VCaP (cell line): ENCODE results near the gene CTSO.
"Not testable (repeated sequence)": the region's sequence is repeated elsewhere in the genome, so short reads cannot be mapped to it uniquely, and the experiment has no call there.

Experiments
- H3K27ac ChIP-seq: fragments of 450-650 bp; 2 replicates; pipeline ENCODE4 v1.5.1; 2017
- TF ChIP-seq, protein P1 (sequence below): fragments of 450-650 bp; conservative IDR thresholded peaks from 2 replicates; pipeline ENCODE4 v1.5.1; 2017; ENCODE audit warnings: mild to moderate bottlenecking, moderate library complexity

Gene CTSO

DNA sequence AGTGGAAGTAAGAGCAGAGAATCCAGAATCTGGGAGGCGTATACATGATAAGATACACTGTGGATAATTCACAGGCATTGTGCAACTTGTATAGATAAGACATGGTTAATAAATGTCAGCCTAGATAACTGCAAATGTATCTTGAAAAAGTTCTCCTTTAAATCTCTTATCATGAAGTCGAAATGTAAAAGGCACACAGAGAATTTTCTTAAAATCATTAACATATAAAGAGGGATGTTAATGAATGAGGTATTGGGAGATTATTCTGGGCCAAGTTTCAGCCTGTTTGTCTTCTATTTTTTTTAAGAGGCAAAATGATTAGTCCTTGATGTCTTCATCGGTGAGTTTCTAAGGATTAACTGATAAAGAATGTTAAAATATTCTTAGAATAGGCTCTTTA, 49.3 kb downstream of the CTSO start:
- TF ChIP-seq, protein P1, sequence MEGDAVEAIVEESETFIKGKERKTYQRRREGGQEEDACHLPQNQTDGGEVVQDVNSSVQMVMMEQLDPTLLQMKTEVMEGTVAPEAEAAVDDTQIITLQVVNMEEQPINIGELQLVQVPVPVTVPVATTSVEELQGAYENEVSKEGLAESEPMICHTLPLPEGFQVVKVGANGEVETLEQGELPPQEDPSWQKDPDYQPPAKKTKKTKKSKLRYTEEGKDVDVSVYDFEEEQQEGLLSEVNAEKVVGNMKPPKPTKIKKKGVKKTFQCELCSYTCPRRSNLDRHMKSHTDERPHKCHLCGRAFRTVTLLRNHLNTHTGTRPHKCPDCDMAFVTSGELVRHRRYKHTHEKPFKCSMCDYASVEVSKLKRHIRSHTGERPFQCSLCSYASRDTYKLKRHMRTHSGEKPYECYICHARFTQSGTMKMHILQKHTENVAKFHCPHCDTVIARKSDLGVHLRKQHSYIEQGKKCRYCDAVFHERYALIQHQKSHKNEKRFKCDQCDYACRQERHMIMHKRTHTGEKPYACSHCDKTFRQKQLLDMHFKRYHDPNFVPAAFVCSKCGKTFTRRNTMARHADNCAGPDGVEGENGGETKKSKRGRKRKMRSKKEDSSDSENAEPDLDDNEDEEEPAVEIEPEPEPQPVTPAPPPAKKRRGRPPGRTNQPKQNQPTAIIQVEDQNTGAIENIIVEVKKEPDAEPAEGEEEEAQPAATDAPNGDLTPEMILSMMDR = no peak
- H3K27ac ChIP-seq = no peak overlapping the region

DNA sequence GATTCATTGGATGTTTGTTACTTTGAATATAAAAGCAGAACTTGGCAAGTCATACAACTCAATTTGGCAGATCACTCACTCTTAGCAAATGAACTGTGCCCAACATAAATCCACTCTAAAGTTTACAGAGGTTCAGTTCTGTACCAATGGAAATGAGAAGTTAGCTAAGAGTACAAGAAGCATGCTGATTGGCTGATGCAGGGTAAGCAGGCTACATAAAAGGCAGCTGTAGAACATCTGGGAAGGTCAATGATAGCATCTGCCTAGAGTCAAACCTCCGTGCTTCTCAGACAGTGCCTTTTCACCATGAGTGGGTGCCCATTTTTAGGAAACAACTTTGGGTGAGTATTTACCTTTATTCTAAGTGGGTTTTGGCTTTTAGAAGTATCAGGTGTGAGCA, 50.2 kb downstream of the CTSO start, which contains the start of gene TDO2:
Gene TDO2 (plus strand): TSS at position 244 of the 400 bp plus-strand sequence. CDS start 63 bp downstream, at position 307.
- TF ChIP-seq, protein P1 = no peak
- H3K27ac ChIP-seq = no peak within 1 kb of the TSS

DNA sequence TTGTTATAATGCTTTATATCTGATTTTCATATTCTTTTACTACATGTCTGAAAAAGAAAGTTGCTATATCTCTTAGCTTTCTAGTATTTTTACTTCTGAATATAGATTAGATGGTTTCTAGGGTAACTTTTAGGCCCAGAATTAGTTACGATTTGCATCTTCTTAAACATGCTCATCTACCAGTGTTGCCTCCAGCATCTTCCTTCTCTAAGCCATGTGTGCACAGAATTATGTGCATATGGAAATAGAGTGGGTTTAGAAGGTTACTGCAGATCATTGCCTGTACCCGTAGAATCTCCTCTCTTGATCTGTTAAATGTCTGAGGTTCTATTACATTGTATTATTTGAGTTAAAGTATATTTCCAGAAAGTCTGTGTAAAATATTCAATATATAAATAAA, 52.7 kb downstream of the CTSO start:
- TF ChIP-seq, protein P1 = no peak
- no peak overlapping the region for H3K27ac ChIP-seq

DNA sequence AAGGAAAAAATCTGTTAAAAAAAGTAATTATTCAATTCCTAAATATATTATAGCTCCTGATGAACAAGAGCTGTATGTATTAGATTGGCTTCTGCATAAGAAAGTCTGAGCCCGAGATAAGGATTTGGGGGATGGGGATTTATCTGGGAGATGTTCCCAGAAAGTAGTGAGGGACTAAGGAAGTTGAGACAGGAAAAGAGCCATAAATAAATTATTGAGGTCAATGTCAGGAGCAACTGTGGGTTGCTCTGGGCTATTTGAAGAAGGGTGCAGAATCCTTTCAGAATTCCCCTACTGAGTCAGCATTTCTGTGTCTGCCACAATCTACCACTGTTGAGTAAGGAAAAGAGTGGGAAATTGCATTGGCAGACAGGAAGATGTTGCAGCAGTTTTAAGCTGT, 53.3 kb downstream of the CTSO start:
- TF ChIP-seq, protein P1 = no peak
- H3K27ac ChIP-seq = no peak overlapping the region

DNA sequence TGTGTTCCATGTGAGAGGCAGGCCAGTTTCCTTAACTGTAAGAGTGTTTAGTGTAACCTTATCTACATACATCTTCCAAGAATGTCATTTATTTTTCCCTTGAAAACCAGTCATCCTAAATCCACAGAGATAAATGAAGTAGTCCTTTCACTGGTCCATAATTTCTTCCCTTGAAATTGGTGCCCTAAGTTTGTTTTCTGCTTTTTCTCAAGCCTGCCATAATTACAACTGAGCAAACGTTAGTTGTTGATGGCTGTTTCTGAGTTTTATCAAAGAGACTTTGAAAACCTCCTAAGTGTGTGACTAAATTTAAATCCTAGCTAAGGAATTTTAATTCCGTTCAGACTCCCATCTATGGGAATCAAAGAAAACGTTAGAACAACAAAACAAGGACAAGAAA, 53.8 kb downstream of the CTSO start:
- no peak overlapping the region for H3K27ac ChIP-seq
- TF ChIP-seq, protein P1 = no peak

DNA sequence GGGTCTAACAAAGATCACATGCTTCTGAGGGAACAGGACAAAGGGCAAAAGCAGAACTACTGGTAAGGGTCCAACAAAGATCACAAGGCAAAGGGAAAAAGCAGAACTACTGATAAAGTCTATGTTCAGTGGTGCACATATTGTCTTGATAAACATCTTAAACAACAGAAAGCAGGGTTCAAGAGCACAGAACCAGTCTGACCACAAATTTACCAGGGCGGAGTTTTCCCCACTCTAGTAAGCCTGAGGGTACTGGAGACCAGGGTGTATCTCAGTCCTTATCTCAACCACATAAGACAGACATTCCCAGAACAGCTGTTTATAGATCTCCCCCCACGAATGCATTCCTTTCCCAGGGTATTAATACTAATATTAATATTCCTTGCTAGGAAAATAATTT, 55.3 kb downstream of the CTSO start:
- not testable (repeated sequence) for H3K27ac ChIP-seq

DNA sequence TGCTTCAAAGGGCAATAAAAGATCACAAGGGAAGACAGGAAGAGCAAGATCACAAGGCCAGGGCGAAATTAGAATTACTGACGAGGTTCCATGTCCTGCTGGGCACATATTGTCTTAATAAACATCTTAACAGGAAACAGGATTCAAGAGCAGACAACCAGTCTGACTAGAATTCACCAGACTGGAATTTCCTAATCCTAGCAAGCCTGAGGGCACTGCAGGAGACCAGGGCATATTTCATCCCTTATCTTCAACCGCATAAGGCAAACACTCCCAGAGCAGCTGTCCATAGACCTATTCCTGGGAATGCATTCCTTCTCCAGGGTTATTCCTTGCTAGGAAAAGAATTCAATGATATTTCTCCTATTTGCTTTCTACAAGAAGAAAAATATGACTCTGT, 62.6 kb downstream of the CTSO start:
- H3K27ac ChIP-seq = no peak overlapping the region
- TF ChIP-seq, protein P1 = no peak

DNA sequence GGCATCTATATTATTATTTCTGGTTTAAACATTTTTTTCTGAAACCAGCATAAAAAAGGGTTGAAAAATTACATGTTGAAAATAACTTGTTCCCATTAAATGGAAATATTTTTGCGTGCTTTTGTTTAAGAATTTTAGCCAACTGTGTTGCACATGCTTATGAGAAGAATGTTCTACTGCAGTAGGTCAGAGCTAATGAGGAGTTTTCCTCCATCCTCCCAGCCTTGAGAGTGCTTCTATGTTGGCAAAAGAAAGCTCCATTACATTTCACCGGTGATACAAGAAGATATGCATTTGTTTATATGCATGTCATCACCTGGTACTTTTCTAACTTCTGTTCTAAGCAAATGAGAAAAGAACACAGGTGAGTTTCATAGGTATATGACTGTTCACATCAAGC, 63.7 kb downstream of the CTSO start:
- TF ChIP-seq, protein P1 = no peak
- no peak overlapping the region for H3K27ac ChIP-seq
